ENCODE results near the gene PRR19.

The PRR19 gene

DNA sequence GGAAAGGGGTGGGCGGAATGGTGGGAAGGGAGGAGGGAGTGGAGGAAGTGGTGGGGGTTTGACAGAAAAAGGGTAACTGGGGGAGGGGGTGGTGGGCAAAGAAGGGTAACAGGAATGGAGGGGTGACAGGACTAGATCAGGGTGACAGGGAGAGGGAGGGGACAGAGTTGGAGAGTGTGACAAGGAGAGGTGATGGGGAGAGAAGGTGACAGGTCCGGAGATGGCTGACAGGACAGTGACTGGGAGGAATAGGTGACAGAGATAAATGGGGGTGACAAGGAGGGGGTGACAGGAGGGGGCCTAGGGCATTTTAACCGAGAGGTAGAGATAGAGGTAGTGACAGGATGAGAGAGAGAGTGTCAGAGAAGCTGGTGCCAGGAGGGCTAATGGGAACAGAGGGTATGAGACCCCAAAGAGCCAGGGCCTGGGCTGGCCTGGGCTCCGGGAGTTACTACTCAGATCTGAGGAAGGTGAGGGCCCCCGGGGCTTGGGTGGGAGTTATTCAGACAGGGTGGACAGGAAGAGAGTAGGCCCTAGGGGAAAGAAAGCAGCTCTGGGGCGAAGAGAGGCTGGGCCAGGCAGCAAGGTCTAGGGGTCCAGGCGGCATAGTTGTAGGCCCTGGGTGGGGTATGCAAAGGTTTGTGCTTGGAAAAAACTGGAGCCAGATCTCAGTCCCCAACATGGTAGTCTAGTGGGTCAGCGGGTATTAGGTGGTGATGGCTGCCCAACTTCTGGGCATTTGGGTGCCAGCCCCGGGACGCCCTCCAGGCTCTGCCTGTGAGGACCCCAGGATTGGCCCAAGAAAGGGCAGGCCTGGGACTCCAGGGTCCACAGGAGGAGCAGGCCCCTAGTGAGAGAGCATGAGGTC is 32.2 kb upstream of the PRR19 start:
- Histone ChIP-seq H2AFZ (ENCODE audit: low read length) (no peak overlapping the region), H3K36me3 (ENCODE audit: insufficient read depth, low read length) (0 out of 2 replicates have a peak, but pooled peaks cover 3% of the 10 kb centered on the region), H3F3A (ENCODE audit: low read depth) (no peaks in the 10 kb centered on the region), H3K4me3 (ENCODE audit: low read length, poor library complexity, severe bottlenecking) (peak overlapping the region; percentile 83), H3K9ac (ENCODE audit: low read depth, low read length, poor library complexity, severe bottlenecking) (peak overlapping the region; percentile 89), H3K79me2 (ENCODE audit: insufficient read depth, low read length) (peaks cover 33% of the 10 kb centered on the region), H3K9me3 (ENCODE audit: insufficient read depth, low read depth, low read length) (no peaks in the 10 kb centered on the region), H3K4me2 (ENCODE audit: low read depth, low read length, poor library complexity, severe bottlenecking) (peak overlapping the region; percentile 100), H3K4me1 (ENCODE audit: insufficient read depth, low read length, poor library complexity, severe bottlenecking) (peaks cover 21% of the 10 kb centered on the region), H4K20me1 (ENCODE audit: insufficient read depth, low read length, poor library complexity, severe bottlenecking) (no peaks in the 10 kb centered on the region), H3K27me3 (ENCODE audit: insufficient read depth, low read length, poor library complexity, severe bottlenecking) (no peaks in the 10 kb centered on the region), H3K9me2 (replicated peaks; ENCODE audit: low read depth, low read length) (no peaks in the 10 kb centered on the region)
- no peak for TF ChIP-seq EZH2phosphoT487 (IDR thresholded peaks at IDR 0.05; ENCODE audit: borderline replicate concordance)
- TF ChIP-seq, protein P1, sequence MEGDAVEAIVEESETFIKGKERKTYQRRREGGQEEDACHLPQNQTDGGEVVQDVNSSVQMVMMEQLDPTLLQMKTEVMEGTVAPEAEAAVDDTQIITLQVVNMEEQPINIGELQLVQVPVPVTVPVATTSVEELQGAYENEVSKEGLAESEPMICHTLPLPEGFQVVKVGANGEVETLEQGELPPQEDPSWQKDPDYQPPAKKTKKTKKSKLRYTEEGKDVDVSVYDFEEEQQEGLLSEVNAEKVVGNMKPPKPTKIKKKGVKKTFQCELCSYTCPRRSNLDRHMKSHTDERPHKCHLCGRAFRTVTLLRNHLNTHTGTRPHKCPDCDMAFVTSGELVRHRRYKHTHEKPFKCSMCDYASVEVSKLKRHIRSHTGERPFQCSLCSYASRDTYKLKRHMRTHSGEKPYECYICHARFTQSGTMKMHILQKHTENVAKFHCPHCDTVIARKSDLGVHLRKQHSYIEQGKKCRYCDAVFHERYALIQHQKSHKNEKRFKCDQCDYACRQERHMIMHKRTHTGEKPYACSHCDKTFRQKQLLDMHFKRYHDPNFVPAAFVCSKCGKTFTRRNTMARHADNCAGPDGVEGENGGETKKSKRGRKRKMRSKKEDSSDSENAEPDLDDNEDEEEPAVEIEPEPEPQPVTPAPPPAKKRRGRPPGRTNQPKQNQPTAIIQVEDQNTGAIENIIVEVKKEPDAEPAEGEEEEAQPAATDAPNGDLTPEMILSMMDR (conservative IDR thresholded peaks at IDR 0.05; ENCODE audit: low read length): no peak

DNA sequence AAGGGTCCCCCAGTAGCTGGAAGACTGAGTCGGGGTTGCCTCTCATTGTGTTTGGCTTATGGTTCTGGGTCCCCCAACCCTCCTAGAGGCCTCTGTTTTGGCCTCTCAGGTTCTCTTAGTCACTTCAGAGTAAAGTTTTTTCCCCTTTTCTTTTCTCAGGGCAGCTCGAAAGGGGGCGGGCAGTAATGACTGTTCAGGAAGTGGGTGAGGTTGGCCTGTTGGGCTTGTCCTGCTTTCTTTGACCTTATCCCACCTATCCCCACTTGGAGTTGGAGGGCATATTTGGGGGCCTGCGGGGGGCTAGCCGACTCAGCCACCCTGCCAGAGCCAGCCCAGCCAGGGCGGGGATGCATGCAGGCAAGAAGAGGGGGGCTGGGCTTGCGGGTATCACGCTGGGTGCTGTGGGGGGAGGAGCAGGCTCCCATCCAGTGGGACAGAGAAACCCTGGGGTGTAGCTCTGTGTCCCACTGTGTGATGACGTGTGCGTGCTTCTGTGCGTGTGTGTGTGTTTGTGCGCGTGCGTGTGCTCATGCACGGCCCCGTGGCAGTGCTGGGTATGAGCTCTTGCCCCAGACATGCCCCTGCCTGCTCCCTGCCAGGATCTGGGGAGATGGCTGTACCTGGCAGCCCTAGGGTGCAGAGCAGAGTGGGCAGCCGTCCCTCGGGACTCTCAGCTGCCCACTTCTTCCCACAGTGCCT is 31.4 kb upstream of the PRR19 start:
- peak overlapping the region; percentile 83 for H3K4me3 ChIP-seq (ENCODE audit: low read length, poor library complexity, severe bottlenecking)
- H3K9ac ChIP-seq (ENCODE audit: low read depth, low read length, poor library complexity, severe bottlenecking): peak overlapping the region; percentile 89
- TF ChIP-seq EZH2phosphoT487 (IDR thresholded peaks at IDR 0.05; ENCODE audit: borderline replicate concordance): no peak
- TF ChIP-seq, protein P1 (conservative IDR thresholded peaks at IDR 0.05; ENCODE audit: low read length): no peak
- peaks cover 21% of the 10 kb centered on the region for H3K4me1 ChIP-seq (ENCODE audit: insufficient read depth, low read length, poor library complexity, severe bottlenecking)
- no peaks in the 10 kb centered on the region for H3K9me2 ChIP-seq (replicated peaks; ENCODE audit: low read depth, low read length)
- no peaks in the 10 kb centered on the region for H3K9me3 ChIP-seq (ENCODE audit: insufficient read depth, low read depth, low read length)
- H3K27me3 ChIP-seq (ENCODE audit: insufficient read depth, low read length, poor library complexity, severe bottlenecking): no peaks in the 10 kb centered on the region
- peaks cover 33% of the 10 kb centered on the region for H3K79me2 ChIP-seq (ENCODE audit: insufficient read depth, low read length)
- H3F3A ChIP-seq (ENCODE audit: low read depth): no peaks in the 10 kb centered on the region
- 0 out of 2 replicates have a peak, but pooled peaks cover 3% of the 10 kb centered on the region for H3K36me3 ChIP-seq (ENCODE audit: insufficient read depth, low read length)
- no peak overlapping the region for H2AFZ ChIP-seq (ENCODE audit: low read length)
- H4K20me1 ChIP-seq (ENCODE audit: insufficient read depth, low read length, poor library complexity, severe bottlenecking): no peaks in the 10 kb centered on the region
- H3K4me2 ChIP-seq (ENCODE audit: low read depth, low read length, poor library complexity, severe bottlenecking): peak overlapping the region; percentile 100

DNA sequence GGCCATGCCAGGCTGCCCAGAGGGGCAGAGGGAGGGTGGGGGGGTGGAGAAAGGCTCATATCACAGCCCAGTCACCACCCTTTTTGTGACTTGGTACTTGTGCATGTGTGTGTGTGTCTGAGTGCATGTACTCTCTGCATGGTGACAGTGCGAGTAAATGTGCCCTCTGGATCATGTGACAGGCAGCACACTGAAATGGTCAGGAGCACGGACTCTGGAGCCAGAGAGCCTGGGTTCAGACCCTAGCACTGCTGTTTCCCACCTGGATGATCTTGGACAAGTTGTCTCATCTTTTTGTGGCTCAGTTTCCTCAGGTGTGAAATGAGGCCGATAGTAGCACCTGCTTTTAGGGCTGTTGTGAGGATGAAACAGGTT is 30.9 kb upstream of the PRR19 start:
- H3K9me3 ChIP-seq (ENCODE audit: insufficient read depth, low read depth, low read length): no peaks in the 10 kb centered on the region
- H3F3A ChIP-seq (ENCODE audit: low read depth): no peaks in the 10 kb centered on the region
- H3K9me2 ChIP-seq (replicated peaks; ENCODE audit: low read depth, low read length): no peaks in the 10 kb centered on the region
- TF ChIP-seq, protein P1 (conservative IDR thresholded peaks at IDR 0.05; ENCODE audit: low read length): no peak
- no peak for TF ChIP-seq EZH2phosphoT487 (IDR thresholded peaks at IDR 0.05; ENCODE audit: borderline replicate concordance)
- H3K27me3 ChIP-seq (ENCODE audit: insufficient read depth, low read length, poor library complexity, severe bottlenecking): no peaks in the 10 kb centered on the region
- H4K20me1 ChIP-seq (ENCODE audit: insufficient read depth, low read length, poor library complexity, severe bottlenecking): no peaks in the 10 kb centered on the region
- no peak overlapping the region for H2AFZ ChIP-seq (ENCODE audit: low read length)
- H3K79me2 ChIP-seq (ENCODE audit: insufficient read depth, low read length): peaks cover 33% of the 10 kb centered on the region
- peak overlapping the region; percentile 89 for H3K9ac ChIP-seq (ENCODE audit: low read depth, low read length, poor library complexity, severe bottlenecking)
- H3K4me1 ChIP-seq (ENCODE audit: insufficient read depth, low read length, poor library complexity, severe bottlenecking): peaks cover 21% of the 10 kb centered on the region
- H3K4me3 ChIP-seq (ENCODE audit: low read length, poor library complexity, severe bottlenecking): peak overlapping the region; percentile 83
- 0 out of 2 replicates have a peak, but pooled peaks cover 3% of the 10 kb centered on the region for H3K36me3 ChIP-seq (ENCODE audit: insufficient read depth, low read length)
- peak overlapping the region; percentile 100 for H3K4me2 ChIP-seq (ENCODE audit: low read depth, low read length, poor library complexity, severe bottlenecking)
